GM12801 (cell line): Measurements from ENCODE around the gene COL4A2.

Experiments used
- CTCF ChIP-seq: IDR thresholded peaks from one replicate; pipeline ENCODE4 v1.5.1; 2011; ENCODE audit warnings: control low read depth; ENCODE audit not compliant: insufficient read length; ENCODE audit errors: extremely low read depth

The COL4A2 gene

GRCh38 chr13:110360598-110360997, 53.5 kb downstream of the COL4A2 start:
- TF ChIP-seq CTCF = no peak

- TF ChIP-seq CTCF = no peak
Observed at GRCh38 chr13:110361365-110361911, 54.4 kb downstream of the COL4A2 start.

- TF ChIP-seq CTCF = no peak
Observed at GRCh38 chr13:110363010-110363409, 55.9 kb downstream of the COL4A2 start.

GRCh38 chr13:110364081-110364480, 57.0 kb downstream of the COL4A2 start:
- TF ChIP-seq CTCF = no peak

GRCh38 chr13:110365876-110366275, 58.8 kb downstream of the COL4A2 start:
- no peak for TF ChIP-seq CTCF

- no peak for TF ChIP-seq CTCF
Observed at GRCh38 chr13:110366733-110367132, 59.6 kb downstream of the COL4A2 start.

- no peak for TF ChIP-seq CTCF
Observed at GRCh38 chr13:110367620-110368019, 60.5 kb downstream of the COL4A2 start.
